ENCODE measurements around the gene BMP5.

DNA sequence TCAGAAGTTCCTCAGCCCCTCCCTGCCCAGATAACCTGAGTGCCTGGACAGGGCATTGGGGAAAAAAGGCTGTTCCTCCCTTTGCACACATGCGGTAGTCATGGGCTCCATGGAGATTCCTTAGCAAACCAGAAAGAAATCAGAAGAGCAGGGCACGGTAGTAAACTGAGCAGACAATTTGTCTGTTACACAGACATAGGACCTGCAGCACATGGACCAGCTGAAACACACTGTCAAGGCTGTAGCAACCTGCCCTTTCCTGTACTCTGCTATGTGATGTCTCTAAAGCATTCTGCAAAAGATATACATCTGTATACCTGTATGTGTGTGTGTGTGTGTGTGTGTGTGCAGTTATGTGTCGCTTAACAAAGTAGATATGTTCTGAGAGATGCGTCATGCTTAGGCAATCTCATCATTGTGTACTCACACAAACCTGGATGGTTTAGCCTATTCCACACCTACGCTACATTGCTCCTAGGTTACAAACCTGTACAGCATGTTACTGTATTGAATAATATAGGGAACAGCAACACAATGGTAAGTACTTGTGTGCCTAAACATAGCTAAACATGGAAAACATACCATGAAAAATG is 44.4 kb upstream of the BMP5 start:
- TF ChIP-seq, protein P1, sequence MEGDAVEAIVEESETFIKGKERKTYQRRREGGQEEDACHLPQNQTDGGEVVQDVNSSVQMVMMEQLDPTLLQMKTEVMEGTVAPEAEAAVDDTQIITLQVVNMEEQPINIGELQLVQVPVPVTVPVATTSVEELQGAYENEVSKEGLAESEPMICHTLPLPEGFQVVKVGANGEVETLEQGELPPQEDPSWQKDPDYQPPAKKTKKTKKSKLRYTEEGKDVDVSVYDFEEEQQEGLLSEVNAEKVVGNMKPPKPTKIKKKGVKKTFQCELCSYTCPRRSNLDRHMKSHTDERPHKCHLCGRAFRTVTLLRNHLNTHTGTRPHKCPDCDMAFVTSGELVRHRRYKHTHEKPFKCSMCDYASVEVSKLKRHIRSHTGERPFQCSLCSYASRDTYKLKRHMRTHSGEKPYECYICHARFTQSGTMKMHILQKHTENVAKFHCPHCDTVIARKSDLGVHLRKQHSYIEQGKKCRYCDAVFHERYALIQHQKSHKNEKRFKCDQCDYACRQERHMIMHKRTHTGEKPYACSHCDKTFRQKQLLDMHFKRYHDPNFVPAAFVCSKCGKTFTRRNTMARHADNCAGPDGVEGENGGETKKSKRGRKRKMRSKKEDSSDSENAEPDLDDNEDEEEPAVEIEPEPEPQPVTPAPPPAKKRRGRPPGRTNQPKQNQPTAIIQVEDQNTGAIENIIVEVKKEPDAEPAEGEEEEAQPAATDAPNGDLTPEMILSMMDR (IDR thresholded peaks at IDR 0.05; ENCODE audit: insufficient read depth, low read depth, low read length): no peak
- no peak for TF ChIP-seq EZH2 (IDR thresholded peaks at IDR 0.05; ENCODE audit: insufficient read depth, low read length)
